Measurements from ENCODE around the gene KLF11. TPM values are rescaled to one million over a fixed set of nuclear protein-coding genes. Genes with fewer than 3 reads are reported as not detected.

KLF11 gene
- polyA plus RNA-seq, 1 donor from 2014 or later = 5.7 TPM

- no peaks in the 10 kb centered on the region for H3K9me2 ChIP-seq (ENCODE audit: insufficient read depth, low read length)
- no peak overlapping the region for H3K9ac ChIP-seq (ENCODE audit: low read length)
- no peaks in the 10 kb centered on the region for H3K9me3 ChIP-seq (ENCODE audit: low read length)
- H3K36me3 ChIP-seq (ENCODE audit: insufficient read depth, low read length) = no peaks in the 10 kb centered on the region
- TF ChIP-seq MXI1 (conservative IDR thresholded peaks at IDR 0.05; ENCODE audit: poor library complexity, severe bottlenecking) (no peak), POLR2AphosphoS5 (IDR thresholded peaks at IDR 0.05) (no peak), RAD21 (conservative IDR thresholded peaks at IDR 0.05) (no peak), TAF1 (IDR thresholded peaks at IDR 0.05; ENCODE audit: low read depth) (no peak), EP300 (conservative IDR thresholded peaks at IDR 0.05; ENCODE audit: poor library complexity, severe bottlenecking) (no peak), CTCF (IDR thresholded peaks at IDR 0.05; ENCODE audit: poor library complexity, severe bottlenecking) (no peak), EZH2 (IDR thresholded peaks at IDR 0.05; ENCODE audit: borderline replicate concordance, insufficient read depth, low read length, poor library complexity, severe bottlenecking) (no peak), SMC3 (conservative IDR thresholded peaks at IDR 0.05; ENCODE audit: poor library complexity) (no peak)
- TF ChIP-seq, protein P1, sequence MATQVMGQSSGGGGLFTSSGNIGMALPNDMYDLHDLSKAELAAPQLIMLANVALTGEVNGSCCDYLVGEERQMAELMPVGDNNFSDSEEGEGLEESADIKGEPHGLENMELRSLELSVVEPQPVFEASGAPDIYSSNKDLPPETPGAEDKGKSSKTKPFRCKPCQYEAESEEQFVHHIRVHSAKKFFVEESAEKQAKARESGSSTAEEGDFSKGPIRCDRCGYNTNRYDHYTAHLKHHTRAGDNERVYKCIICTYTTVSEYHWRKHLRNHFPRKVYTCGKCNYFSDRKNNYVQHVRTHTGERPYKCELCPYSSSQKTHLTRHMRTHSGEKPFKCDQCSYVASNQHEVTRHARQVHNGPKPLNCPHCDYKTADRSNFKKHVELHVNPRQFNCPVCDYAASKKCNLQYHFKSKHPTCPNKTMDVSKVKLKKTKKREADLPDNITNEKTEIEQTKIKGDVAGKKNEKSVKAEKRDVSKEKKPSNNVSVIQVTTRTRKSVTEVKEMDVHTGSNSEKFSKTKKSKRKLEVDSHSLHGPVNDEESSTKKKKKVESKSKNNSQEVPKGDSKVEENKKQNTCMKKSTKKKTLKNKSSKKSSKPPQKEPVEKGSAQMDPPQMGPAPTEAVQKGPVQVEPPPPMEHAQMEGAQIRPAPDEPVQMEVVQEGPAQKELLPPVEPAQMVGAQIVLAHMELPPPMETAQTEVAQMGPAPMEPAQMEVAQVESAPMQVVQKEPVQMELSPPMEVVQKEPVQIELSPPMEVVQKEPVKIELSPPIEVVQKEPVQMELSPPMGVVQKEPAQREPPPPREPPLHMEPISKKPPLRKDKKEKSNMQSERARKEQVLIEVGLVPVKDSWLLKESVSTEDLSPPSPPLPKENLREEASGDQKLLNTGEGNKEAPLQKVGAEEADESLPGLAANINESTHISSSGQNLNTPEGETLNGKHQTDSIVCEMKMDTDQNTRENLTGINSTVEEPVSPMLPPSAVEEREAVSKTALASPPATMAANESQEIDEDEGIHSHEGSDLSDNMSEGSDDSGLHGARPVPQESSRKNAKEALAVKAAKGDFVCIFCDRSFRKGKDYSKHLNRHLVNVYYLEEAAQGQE (IDR thresholded peaks at IDR 0.05; ENCODE audit: borderline replicate concordance) = no peak
- H3K27me3 ChIP-seq (ENCODE audit: insufficient read depth, low read depth, low read length) = no peaks in the 10 kb centered on the region
- no peak overlapping the region for H3K4me3 ChIP-seq (ENCODE audit: low read length)
- H3K27ac ChIP-seq (ENCODE audit: low read length) = no peak overlapping the region
- H3K4me2 ChIP-seq (ENCODE audit: low read length) = no peak overlapping the region
- H2AFZ ChIP-seq (ENCODE audit: low read depth, low read length) = no peak overlapping the region
- no peaks in the 10 kb centered on the region for H4K20me1 ChIP-seq (ENCODE audit: insufficient read depth)
- no peaks in the 10 kb centered on the region for H3K79me2 ChIP-seq (replicated peaks; ENCODE audit: insufficient read depth, low read length)
- no peaks in the 10 kb centered on the region for H3F3A ChIP-seq (ENCODE audit: insufficient read depth, low read length, poor library complexity, severe bottlenecking)
Measured at GRCh38 chr2:10057231-10058107, 14.1 kb downstream of the KLF11 start.

DNA sequence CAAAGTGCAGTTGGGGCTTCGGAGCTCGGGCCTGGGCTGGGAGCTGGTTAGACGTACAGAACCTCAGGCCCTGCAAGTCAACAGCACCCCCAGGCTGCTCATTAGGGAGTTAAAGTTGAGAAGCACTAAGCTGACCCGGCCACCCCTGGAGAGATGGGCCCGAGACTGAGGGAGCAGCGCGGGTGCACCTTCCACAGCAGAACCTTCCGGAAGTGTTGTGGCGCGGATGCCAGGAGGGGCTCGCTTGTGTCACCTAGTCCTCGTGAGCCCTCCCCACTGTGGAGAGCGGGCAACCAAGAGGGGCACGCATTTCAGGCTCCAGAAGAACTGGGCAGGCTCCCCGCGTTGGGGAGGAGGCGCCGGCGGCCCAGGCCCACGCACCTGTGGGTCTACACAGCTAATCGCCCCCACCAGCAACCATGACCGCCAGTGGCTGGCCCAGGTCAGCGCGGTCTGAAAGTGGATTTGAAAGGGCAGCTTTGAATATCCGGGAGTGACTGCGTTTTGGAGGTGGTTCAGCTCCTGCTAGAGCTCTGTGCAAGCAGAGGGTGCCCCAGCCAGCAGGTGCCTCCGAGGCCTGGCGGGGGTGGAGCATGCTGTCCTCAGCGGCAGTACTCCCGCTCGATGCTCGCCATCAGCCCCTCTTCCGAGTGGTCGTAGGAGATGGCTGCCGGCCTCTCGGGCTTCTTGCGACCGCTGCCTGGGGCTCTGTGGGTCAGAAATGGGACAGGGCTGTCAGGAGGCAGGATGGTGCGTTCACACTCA lies 15.1 kb downstream of the KLF11 start:
- TF ChIP-seq RAD21 (conservative IDR thresholded peaks at IDR 0.05) = no peak
- TF ChIP-seq SMC3 (conservative IDR thresholded peaks at IDR 0.05; ENCODE audit: poor library complexity) = no peak
- TF ChIP-seq, protein P1 (IDR thresholded peaks at IDR 0.05; ENCODE audit: borderline replicate concordance) = no peak
- no peak for TF ChIP-seq CTCF (IDR thresholded peaks at IDR 0.05; ENCODE audit: poor library complexity, severe bottlenecking)
- no peak for TF ChIP-seq POLR2AphosphoS5 (IDR thresholded peaks at IDR 0.05)
- no peak for TF ChIP-seq TAF1 (IDR thresholded peaks at IDR 0.05; ENCODE audit: low read depth)
- TF ChIP-seq MXI1 (conservative IDR thresholded peaks at IDR 0.05; ENCODE audit: poor library complexity, severe bottlenecking) = no peak
- TF ChIP-seq EP300 (conservative IDR thresholded peaks at IDR 0.05; ENCODE audit: poor library complexity, severe bottlenecking) = no peak
- no peak for TF ChIP-seq EZH2 (IDR thresholded peaks at IDR 0.05; ENCODE audit: borderline replicate concordance, insufficient read depth, low read length, poor library complexity, severe bottlenecking)

More for the DNA sequence above, 15.1 kb downstream of the KLF11 start:
- no peak overlapping the region for H3K9ac ChIP-seq (ENCODE audit: low read length)
- no peaks in the 10 kb centered on the region for H3K27me3 ChIP-seq (ENCODE audit: insufficient read depth, low read depth, low read length)
- H3K79me2 ChIP-seq (replicated peaks; ENCODE audit: insufficient read depth, low read length) = no peaks in the 10 kb centered on the region
- H3K27ac ChIP-seq (ENCODE audit: low read length) = no peak overlapping the region
- H3K4me2 ChIP-seq (ENCODE audit: low read length) = no peak overlapping the region
- no peaks in the 10 kb centered on the region for H3K9me3 ChIP-seq (ENCODE audit: low read length)
- H3K9me2 ChIP-seq (ENCODE audit: insufficient read depth, low read length) = no peaks in the 10 kb centered on the region
- H2AFZ ChIP-seq (ENCODE audit: low read depth, low read length) = no peak overlapping the region
- no peaks in the 10 kb centered on the region for H3K36me3 ChIP-seq (ENCODE audit: insufficient read depth, low read length)
- H3F3A ChIP-seq (ENCODE audit: insufficient read depth, low read length, poor library complexity, severe bottlenecking) = no peaks in the 10 kb centered on the region
- H4K20me1 ChIP-seq (ENCODE audit: insufficient read depth) = no peaks in the 10 kb centered on the region
- no peak overlapping the region for H3K4me3 ChIP-seq (ENCODE audit: low read length)
